NOMO-1 treated with DMSO at 0.1 percent for 48 hours (cell line): ENCODE results near the gene NPHS1.
A peak's percentile ranks its signal among the peaks of the same experiment; 100 is the strongest.
"Not testable (repeated sequence)": the region's sequence is repeated elsewhere in the genome, so short reads cannot be mapped to it uniquely, and the experiment has no call there.

Experiments
- DNase-seq: peaks from one replicate; lab custom pipeline; 2025; ENCODE audit not compliant: unreplicated experiment; lab: John Stamatoyannopoulos, UW

NPHS1 gene

DNA sequence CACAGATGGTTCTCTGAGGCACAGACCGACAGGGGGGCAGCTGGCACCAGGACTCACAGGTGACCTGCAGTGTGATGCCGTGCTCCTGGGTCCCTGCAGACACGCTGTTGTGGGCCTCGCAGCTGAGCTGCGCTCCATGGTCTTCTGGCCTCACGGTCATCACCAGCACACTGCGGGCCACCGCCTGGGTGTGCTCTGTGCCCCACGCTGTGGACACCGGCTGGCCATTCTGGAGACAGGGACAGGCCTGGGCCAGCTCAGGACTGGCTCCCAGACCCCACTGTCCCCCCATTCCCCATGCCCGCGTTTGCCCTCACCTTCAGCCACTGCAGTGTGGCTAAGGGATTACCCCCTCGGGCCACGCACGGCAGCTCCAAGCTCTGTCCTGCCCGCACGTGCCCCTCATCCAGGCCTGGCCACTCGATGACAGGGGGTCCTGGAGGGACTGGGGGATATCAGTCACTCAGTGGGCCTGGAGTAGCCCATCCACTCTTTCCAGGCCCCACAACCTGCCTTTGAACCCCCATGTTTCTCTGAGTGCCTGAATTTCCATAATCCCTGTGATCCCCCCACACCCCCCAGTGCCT, 3.3 kb downstream of the NPHS1 start:
- DNase-seq = no peak

DNA sequence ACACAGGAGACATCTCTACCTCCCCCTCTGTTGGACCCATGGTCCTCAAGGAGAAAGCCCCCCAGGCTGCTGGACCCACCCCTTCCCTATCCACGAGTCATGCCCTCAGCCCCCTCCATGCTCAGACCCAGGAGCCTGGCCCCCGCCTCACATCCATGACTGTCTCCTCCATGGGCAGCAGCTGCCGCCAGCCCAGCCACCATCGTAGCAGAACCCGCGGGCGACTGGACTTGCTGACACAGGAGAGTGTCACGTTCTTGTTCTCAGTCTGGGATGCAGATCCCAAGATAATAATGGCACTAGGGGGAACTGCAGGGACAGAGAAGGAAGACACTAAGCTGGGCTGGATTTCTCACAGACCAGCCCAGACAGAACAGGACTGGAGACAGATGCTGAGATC, 3.8 kb downstream of the NPHS1 start:
- no peak for DNase-seq

DNA sequence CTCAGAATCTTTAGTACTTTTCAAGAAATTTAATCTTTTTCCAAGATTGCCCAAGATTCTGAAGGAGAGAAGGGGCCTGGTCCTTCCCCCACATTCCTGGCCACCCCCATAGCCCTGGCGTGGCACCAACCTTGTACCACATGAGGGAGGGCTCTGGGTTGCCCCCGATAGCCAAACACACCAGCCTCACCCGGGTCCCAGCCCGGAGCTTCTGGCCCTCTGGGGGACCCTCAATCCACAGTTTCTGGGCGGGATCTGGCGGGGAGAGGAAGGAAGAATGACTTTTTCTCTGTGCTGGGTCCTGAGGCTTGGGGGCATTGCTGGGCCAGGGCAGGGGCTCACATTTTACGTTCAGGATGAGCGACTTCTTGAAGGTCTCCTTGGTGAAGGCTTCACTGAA, 4.4 kb downstream of the NPHS1 start:
- no peak for DNase-seq

DNA sequence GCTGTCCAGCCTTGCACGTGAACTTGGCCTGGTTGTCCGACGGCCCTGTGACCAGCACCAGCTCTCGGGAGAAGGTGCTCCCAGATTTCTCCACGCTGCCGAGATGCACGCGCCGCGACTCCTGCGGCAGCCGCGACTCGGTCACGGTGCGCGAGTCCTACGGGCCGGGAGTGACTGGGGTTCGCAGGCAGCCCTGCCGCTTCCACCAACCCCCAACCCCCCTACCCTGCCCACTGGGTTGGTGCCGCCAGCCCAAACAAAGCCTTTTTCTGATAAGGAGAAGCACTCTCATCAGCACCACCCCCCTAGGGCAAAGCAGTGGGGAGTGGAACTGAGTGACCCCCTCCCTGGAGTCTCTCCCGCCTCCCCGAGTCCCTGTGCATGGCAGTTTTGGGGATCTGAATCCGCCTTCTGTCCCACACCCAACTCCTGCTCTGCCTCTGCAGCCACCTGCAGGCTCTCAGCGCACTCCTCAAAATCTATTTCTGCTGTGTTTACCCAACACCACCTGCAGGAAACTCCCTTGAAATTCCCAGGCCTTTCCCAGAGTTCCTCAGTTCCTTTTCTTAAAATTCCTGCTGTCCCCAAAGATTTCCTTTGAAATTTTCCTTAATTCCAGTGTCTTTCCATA, 6.2 kb downstream of the NPHS1 start:
- DNase-seq = no peak

DNA sequence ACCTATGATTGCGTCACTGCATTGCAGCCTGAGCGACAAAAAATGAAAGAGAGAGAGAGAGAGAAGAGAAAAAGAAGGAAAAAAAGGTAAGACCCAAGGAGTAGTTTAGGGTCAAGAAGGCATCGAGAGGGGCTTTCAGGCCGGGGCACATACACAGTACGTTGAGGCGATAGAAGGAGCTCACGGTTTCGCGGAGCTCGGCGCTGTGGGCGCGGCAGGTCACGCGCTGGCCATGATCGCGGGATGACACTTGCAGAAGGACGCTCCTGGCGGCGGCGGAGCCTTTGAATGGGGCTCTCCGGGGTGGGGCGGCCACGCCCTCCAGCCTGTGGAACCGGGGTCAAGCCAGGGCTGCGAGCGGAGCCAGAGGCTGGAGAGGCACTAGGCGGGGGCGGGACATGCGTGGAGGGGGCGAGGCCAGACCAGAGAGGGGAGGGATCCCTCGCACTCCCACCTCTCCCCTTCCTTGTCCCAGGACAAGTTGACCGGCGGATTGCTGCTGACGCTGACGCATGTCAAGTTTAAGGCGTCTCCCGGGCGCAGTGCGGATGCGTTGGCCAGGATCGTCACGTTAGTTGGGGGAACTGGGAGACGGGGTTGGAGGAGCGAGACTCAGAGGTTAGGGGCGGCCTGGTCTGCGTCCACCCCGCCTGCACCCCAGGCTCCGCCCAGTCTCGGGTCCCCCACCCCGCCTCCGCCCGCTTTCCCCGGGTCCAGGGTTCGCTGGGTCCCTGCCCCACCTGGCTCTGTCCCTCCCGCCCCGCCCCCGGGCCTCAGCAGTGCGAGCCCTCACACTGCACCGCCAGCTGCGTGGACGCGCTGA, 6.9 kb downstream of the NPHS1 start:
- DNase-seq = no peak

DNA sequence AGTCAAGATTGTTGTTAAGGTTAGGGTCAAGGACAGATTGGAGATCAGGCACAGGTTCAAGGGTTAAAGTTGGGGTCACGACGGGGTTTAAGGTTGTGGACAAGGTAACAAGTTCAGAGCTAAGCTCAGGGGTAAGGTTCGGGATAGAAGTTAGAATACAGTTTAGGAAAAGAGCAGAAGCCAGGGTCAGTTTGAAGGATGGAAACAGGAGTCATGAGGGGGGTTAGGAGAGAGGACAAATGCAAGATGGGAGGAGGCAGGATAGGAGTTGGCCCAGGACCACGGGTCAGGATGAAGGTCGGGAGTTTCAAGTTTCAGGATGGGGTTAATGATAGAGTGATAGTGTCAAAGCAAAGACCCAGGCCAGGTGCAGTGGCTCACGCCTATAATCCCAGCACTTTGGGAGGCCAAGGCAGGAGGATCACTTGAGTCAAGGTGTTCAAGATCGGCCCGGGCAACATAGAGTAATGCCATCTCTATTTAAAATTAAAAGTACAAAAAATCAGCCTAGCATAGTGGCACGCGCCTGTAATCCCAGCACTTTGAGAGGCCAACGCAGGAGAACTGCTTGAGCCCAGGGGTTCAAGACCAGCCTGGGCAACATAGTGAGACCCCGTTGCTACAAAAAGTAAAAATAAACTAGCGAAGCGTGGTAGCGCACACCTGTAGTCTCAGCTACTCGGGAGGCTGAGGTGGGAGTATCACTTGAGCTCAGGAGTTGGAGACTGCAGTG, 7.7 kb downstream of the NPHS1 start:
- DNase-seq = no peak

DNA sequence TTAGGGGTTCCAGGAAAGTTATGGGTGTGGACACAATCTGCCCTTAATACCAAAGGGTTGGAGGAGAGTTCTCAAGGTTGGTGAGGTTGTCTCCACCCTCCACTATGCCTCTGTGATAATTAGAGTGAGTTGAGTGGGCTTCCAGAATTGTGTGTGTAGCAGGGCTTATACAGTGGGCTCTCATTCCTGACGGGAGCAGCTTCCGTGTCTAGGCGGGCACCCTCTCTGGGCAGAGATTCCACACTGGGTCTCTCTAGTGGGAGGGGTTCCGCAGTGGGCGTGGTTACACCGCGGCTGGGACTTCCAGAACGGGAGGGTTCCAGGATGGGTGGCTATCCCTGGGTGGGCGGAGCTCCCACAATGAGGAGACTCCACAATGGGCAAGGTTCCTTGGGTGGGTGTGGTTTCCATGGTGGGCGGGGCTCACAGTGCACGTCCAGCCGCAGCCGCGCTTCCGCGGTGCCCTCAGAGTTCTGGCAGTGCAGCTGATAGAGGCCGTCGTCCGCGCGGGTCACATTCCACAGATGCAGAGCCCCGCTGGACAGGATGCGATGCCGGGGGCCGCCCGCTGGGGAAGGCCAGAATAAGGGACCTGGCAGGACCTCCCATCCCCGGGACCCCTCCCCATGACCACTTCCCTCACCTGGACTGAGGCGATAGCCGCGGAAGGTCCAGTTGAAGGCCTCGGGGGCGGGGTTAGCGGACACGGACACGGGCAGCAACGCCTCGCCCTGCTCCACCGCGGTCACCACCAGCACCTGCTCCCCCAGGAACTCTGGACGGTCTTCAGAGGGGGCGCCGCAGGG, 8.4 kb downstream of the NPHS1 start:
- DNase-seq = no peak

DNA sequence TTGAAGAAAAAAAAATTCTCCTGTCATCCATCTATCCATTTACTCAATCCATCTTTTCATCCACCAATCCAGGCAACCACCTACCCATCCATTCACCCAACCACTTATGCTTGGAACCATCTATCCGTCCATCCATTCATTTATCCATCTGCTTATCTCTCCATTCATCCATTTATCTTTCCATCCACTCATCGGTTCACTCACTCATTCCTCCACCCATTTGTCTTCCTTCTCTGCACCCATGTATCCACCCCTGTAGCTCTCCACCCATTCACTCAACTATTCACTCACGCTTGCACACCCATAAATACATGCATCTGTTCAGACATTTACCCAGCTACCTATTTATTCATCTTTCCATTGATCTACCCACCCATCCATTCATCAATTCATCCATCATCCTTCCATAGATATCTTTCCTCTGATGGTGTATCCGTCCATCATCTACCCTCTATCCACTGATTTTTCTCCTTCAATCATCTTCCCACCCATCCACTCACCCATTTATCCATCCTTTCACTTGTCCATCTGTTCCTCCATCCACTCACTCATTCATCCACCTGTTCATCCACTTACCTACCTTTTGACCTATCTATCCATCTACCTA, 9.5 kb downstream of the NPHS1 start:
- DNase-seq = no peak

DNA sequence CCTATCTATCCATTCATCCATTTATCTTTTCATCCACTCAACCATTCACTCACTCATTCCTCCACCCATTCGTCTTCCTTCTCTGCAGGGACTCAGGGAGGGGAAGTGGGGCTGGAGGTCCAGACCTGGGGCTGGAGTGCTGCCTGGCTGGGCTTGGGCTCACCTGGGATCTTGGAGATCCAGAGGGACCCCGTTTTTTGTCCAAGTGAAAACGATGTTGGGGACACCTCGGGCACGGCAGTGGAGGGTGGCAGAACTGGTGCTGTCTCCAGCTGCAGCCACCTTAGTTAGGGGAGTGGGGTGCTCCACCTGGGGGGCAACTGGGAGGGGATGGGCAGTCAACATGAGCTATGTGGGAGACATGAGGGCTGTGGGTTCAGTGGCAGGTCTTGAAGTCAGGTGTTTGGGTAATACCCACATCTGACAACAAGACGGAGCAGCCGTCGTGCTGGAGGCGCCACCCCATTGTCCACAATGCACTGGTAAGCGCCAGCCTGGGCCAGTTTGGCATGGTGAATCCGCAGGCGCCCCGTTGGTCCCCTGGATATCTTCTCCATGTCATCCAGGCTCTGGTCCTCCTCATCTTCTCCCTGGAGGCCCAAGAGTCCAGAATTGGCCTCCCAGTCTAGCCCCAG, 10.2 kb downstream of the NPHS1 start:
- no peak for DNase-seq

DNA sequence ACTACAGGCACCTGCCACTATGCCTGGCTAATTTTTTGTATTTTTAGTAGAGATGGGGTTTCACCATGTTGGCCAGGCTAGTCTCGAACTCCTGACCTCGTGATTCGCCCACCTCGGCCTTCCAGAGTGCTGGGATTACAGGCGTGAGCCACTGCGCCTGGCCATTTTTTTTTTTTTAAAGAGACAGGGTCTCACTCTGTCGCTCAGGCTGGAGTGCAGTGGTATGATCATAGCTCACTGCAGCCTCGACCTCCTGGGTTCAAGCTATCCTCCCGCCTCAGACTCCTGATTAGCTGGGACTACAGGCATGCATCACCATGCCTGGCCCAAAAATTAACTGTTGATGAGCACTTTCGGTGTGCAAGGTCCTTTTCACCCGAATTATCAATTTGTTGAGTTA, 16.2 kb downstream of the NPHS1 start:
- DNase-seq = not testable (repeated sequence)

DNA sequence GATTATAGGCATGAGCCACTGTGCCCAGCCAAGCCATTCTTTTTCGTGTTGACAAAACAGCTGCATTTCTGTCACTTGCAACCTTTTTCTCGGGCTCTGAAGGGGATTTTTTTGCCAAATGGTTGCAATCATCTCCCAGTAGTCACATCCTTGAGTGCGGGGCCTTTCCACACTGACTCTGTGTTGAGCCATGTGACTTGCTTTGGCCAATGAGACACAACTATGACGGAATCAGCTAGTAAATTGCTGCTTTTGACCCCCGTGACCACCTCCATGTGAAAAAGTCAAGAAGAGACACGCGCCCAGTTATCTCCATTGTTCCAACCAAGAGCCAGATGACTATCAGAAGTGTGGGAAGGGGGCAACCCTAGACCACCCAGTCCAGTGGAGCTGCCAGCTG, 18.3 kb downstream of the NPHS1 start:
- DNase-seq = no peak

DNA sequence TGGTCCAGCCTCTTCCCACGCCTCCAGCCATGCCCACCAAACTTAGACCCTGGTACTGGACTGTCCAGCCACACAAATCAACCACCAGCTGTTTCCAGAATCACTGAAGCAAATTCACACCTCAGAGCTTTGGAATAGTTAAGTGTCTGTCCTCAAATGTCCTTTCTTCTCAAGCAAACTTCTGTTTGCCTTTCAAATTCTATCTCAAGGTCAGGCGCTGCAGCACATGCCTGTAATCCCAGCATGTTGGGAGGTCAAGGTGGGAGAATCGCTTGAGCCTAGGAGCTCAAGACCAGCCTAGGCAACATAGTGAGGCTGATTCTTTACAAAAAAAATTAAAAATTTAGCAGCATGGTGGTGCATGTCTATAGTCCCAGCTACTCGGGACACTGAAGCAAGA, 20.2 kb downstream of the NPHS1 start:
- DNase-seq = no peak

DNA sequence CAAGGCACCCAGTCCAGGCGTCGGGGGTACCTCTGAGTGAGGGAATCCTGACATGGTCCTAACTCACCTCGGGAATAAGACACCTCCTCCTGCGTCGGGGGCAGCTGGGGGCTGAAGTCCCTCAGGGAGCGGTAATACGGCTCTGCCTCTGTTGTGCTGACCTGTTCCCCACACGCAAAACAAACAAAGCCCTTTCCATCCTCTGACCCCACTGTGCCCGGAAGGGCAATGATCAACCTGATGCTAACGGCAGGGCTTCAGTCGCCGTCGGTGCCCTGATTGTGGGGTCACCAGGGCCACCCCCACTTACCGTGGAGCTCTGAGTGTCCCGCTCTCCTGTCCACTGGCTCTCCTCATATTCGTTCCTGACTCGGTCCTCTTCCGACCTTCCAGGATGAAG, 21.3 kb downstream of the NPHS1 start:
- no peak for DNase-seq

DNA sequence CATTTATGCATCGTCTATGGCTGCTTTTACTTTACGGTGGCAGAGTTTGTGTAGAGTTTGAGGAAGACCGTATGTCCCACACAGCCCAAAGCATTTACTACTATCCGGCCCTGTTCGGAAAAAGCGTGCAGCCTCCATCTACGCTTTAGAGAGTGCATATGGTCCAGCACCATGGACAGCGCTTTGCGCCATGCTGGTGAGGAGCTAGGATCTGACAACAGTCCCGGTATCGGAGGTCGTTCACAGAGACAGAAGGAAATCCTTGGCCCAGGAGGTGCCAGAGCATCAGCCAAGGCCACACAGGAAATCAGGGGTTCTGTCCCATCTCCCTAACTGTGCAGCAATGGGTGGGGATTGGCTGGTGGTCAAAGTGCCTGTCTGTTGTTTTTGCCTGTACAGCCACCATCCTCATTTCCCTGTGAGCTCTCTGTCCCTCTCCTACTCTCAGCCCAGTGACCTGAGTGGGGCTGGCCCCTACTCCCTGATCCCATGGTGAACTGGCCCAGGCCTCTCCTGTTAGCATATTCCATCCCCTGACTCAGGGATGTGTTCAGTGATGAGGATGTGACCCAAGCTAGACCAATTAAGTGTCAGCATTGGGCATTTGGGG, 23.5 kb downstream of the NPHS1 start:
- DNase-seq = peak; percentile 21

DNA sequence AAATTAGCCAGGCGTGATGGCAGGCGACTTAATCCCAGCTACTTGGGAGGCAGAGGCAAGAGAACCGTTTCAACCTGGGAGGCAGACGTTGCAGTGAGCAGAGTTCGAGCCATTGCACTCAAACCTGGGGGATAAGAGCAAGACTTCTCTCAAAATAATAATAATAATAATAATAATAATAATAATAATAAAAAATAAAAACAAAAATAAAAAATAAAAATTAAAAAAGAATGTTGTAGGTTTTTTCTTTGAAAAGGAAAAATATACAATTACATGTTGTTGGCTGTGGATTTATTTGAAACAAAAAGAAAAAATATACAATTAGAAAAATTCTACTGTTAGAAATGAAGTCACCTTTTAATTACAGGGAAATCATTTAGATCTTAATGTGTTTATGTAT, 28.2 kb downstream of the NPHS1 start:
- DNase-seq = no peak

DNA sequence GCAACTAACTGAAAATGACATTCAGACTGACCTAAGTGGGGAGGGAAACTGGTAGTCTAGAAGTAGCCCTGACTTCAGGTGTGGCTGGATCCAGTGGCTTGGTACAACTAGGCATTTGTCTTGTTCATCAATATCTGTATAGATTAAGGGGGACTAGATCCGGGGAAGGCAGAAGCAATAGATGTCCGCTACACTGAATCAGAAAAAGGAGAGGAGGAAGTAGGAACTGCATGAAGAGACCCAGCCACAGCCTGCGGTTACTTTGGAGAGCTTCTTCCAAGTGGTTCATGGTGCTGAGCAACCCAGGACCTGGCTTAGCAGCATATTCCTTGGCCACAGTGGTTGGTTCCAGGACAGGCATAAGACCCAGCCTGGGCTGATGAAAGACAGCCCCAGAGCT, 29.7 kb downstream of the NPHS1 start:
- DNase-seq = peak; percentile 85

DNA sequence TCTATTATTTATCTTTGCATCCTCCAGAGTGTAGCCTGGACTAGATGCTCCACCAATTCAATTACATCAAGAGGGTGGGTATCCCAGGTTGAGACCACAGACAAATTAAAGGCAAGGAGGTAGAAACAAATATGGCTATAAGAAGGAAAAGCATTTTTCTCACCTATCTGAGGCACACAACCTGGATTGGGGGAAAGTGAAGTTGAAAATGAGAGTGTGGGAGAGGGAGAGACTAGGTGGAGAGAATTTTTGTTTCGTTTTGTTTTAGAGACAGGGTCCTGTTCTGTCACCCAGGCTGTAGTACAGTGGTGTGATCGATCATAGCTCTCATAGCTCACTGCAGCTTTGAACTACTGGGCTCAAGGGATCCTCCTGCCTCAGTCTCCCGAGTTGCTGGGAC, 33.9 kb downstream of the NPHS1 start:
- no peak for DNase-seq

DNA sequence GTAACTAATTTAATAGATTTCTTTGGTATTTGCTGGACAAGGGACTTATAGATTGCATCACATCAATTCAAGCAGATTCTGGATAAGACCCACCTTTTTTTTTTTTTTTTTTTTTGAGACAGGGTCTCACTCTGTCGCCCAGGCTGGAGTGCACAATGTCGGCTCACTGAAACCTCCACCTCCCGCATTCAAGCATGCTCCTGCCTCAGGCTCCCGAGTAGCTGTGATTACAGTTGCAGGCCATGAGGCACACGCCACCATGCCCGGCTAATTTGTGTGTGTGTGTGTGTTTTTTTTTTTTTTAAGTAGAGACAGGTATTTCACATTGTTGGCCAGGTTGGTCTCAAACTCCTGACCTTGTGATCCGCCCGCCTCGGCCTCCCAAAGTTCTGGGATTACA, 35.5 kb downstream of the NPHS1 start:
- DNase-seq = no peak

DNA sequence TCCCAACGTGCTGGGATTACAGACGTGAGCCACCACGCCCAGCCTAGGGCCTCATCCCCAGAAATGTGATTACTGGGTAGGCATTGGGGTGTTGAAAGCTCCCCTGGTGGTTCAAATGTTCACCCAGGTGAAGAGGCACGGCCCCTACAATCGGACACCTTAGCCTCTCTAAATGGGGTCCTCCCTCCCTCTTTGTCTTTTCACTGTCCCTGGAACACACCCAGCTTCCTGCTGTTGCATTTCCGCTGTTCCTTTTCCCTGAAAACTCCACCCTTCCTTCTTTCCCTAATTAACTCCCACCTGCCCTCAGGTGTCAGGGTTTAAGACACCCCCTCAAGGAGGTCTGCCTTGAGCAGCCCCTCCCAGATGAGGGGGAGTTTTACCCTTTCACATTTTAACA, 36.0 kb downstream of the NPHS1 start:
- DNase-seq = no peak
